Pulmonary artery endothelial cell (primary cell): ENCODE data around the gene PRODH. TPM values are rescaled to one million over a fixed set of nuclear protein-coding genes. Genes with fewer than 3 reads are reported as not detected.
"Not testable (repeated sequence)": the region's sequence is repeated elsewhere in the genome, so short reads cannot be mapped to it uniquely, and the experiment has no call there.

Experiments used
- DNase-seq: peaks from one replicate; pipeline ENCODE4 v3.0.0-alpha.2; 2011; ENCODE audit warnings: low read depth, low spot score
- total RNA-seq: library from RNA; depleted of rRNA; stranded (reverse); fragments of >200 nt; gene quantifications from 2 replicates; pipeline ENCODE4 v1.2.3, GENCODE V29; 2014

PRODH gene
- not detected in 2 replicates for total RNA-seq

DNA sequence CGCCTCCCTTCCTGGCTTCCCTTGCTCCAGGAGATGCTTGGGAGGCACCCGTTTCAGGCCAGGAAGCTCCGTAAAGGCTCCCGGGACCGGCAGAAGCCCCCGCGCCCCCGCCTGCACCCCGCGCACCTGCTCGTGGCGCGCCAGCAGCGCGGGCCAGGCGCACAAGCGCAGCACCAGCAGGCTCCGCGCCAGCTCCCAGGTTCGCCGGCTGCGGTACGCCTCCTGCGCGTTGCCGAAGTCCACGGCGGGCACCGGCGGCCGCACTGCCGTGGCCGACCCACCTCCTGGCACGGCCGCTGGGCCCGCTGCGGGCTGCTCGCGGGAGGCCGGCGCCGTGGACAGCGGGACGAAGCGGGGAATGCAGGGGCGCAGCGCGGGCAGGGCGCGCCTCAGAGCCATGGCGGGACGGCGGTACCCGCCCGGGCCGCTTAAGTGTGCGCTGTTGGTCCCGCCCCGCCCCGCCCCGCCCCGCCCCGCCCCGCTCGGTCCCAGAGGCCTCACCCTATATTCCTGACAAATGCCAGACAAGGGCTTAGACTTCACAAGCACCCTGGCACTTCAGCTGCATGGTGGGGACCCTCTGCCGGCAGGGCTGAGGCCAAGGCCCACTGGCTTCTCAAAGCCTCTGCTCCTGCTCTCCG lies at the start of gene PRODH:
Gene PRODH, minus strand, starts transcription at position 405 of the 641 bp plus-strand sequence. Its CDS starts 6 bp downstream, at position 399.
- DNase-seq: no peak

GRCh38 chr22:18985780-18986179 lies 49.7 kb upstream of the PRODH start:
- DNase-seq: no peak

DNA sequence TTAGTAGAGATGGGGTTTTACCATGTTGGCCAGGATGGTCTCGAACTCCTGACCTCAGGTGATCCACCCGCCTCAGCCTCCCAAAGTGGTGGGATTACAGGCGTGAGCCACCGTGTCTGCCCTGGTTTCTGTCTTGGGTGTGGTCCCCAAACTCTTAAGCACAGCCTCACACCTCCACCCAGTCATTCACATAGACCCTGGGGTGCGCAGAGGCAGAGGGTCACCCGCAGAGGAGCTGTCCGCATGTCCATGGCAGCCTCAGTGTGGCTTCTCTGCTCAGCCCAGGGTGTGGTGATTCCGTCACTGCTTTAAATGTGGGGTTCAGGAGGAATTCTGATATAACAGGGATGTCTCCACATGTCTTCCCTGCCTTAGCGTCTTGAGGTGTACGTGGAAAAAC lies 48.5 kb upstream of the PRODH start:
- no peak for DNase-seq

DNA sequence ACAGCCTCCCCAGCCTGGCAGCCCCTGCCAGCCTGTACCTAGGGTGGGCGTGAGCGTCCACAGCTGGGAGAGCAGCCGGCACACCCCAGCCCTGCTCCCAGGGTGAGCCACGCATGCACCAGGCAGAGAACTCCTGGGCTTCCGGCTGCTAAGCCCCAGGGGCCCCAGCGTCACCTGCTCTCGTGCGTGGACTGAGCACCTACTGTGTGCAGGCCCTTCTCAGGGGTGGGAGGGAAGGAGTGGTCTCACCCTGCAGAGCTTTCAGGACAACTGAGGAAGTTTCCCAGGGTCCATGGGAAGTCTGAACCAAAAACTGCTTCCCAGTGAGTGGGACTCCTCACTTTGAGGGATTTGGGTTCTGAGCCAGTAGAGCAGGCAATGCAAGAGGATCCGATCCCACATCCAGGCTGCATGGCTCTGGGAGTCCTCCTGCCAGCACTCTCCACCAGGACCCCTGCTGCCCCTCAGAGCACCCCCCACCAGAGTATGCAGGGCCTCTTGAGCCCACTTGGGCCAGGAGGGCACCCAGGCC lies 47.1 kb upstream of the PRODH start:
- no peak for DNase-seq

DNA sequence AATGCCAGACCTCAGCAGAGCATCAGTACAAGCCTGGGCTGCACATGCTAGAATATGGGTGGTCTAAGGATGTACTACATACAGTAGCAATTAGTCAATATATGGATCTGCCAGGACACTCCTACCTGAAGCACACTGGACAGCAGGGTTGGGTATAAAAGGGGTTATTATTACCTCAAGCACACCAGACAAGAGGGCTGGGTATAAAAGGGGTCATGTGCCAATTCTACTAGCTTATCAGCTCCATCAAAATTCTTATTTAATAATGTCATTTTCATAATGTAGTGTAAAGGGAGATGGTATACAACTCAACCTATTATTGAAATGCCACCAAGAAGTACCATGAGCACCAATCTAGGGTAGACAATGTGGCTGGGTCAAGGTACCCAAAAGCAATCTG lies 44.7 kb upstream of the PRODH start:
- no peak for DNase-seq

- DNase-seq: no peak
These were observed 43.9 kb upstream of the PRODH start for GRCh38 chr22:18979957-18980356.

- DNase-seq: no peak
These were observed 42.4 kb upstream of the PRODH start for GRCh38 chr22:18978506-18978905.

- DNase-seq: no peak
These were observed 41.8 kb upstream of the PRODH start for GRCh38 chr22:18977824-18978425.

GRCh38 chr22:18976197-18976751 lies 40.2 kb upstream of the PRODH start:
- DNase-seq: no peak

- DNase-seq: no peak
These were observed 39.5 kb upstream of the PRODH start for GRCh38 chr22:18975434-18976196.

DNA sequence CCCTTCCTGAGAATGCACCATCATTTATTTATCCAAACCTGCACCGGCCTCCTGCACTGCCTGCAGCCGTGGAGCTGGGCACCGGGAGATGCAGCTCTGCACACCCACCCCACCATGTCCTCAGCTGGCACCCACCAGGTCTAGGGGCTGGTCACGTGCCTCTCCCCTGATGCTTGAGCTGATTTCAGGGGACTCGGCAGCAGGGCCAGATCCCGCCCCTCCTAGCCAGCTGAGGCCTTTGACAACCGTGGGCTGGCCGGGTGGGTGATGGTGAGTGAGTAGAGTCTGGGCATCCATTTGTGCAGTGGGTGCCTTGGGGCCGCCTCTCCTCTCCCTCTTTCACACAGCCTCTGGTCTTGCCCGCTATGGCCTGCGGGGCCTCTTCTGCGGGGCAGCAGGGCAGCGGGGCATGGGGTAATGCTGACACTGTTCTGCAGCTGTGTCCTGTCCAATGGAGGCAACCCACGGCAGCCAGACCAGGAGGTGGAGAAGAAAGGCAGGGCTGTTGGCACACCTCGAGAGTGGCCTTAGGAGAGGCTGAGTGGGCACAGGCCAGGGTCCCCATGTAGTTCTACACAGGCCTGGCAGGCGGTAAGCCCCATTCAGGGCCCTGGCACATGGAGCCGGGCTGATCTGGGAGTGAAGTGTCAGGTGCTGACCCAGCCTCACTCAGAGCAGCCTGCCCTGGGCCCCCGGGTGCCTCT lies 38.5 kb upstream of the PRODH start:
- DNase-seq: no peak

- no peak for DNase-seq
These were observed 37.4 kb upstream of the PRODH start for GRCh38 chr22:18973264-18974031.

DNA sequence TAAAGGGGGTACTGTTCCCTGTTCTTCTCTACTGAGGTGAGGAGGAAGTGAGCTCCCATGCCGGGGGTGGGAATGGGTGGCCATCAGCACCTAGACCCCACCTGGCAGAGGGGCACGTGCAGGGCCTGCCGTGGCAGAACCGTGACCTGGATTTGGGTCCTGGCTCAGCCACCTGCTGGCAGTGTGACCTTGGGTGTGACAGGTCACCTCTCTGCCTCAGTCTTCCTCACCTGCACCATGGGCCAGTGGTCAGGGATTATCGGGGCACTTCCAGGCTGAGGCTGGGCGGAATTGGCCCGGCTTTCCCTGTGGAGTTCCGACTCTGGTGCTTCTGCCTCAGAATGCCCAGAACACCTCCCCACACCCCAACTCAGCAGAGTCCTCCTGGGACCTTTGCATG lies 36.5 kb upstream of the PRODH start:
- not testable (repeated sequence) for DNase-seq

DNA sequence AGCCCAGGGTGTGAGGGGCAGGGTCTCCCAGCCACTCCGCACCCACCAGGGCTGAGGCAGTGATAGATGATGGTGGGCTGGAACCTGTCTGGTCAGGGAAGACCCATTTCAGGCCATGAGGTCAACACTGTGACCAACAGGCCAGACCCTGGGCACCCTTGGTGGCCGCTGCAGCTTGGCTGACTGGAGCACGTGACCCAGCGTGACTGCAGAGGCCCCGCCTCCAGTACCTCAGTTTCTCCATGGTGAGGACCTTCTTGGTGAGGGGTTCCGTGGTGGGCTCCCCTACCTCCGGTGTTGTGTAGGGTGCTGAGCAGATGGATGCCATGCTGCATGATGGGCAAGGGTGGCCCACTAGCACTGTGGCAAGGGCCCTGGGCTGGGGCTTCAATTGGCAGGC lies 35.9 kb upstream of the PRODH start:
- DNase-seq: not testable (repeated sequence)

DNA sequence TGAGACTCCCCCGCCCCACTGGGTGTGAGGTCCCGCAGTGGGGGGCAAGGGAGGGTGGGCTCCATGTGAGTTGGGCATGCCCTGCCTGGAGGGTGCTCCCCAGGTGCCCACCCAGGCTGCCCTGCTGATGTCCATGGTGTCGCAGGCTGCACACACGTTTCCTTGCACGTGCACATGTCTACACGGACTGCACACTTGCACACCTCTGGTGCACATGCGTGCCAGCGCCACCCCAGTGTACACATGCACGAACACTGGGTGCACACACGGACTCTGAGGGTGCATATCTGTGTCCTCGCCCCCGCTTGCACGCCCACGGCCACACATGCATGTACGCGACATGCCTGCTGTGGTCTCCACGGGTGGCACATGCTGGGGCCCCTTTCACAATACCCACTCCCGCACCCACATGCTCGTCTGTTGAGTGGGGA lies 35.2 kb upstream of the PRODH start:
- DNase-seq: no peak

DNA sequence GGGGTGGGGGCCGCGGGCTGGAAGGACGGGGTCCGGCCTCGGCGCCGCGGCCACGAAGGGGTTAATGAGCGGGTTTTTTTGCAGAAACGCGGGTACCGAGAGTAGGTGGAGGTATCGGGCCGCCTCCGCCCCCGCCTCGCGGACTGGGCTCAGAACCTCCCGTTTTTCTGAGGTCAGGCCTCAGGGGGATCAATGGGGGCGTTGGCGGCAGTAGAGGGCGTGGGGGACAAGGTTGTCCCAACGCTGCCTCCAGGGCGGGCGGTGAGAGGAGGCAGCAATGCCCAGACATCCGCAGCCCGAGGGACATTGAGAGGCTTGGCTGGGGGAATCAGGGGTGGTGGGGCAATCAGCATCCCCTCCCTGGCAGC lies 34.8 kb upstream of the PRODH start:
- DNase-seq: no peak

DNA sequence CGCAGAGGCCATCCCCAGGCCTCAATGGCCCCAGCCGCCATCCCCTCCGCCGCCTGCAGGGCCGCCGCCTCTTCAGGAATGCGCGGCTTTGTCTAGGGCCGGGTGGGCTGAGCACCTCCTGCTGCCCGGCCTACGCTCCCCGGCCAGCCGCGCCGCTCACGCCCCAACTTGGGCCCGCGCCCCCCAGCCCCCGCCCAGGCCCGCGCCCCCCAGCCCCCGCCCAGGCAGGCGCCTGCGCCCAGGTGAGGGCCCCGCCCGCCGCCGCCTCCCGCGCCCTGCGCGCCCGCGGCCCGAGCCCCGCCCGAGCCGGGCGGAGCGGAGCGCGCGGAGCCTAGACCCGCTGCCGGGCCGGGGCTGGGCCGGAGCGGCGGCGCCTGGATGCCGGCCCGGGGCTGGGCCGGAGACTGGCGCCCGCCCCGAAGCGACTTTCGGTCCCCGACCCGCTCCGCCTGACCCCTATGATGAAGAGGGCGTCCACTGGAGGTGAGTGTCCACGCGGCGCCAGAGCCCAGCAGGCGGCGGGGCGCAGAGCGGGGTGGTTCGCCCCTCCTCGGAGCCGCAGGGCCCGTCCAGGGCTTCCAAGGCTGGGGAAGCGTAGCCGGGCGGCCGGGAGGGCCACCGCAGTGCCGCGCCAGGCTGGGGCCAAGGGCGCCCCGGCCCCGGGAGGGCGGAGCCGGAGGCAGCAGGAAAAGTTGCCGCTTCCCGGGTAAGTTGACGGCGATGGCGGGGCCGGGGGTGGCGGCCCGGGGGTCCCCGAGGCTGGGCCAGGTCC lies 34.3 kb upstream of the PRODH start:
- DNase-seq: no peak

DNA sequence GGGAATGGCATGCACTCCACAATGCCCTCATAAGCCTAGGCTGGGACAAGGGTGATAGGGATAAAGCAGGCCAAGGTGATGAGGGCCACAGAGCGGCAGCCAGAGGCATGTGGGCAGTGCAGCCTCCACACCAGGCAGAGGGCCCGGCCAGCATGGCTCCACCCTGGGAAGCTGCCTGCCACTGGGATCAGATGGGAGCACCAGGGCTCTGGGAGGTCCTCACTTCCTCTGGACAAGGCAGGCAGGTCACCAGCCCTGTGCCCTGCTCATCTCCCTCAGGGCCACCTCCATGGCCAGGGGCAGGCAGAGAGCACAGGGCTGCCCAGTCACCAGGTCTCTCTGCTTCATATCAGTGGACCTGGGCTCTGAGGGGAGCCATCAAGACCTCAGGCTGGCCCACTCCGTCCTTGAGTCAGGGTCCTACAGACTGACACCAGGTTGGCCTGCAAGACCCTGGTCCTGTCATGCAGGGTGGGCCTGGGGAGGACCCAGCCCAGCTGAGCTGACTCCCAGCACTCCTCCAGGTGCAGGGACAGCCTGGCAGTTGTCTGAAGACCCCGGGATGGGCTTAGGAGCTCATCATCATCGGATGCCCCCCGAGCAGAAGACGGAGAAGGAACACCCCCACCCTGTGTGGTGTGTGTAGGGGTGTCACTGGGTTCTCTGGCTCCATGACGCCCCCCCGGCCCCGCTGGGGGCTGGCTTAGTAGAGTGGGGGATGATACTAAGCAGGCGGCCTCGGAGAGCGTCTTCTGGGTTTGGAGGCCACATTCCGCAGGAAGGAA lies 33.3 kb upstream of the PRODH start:
- DNase-seq: not testable (repeated sequence)
